ENCODE measurements around the gene KLHL26.
A peak's percentile ranks its signal among the peaks of the same experiment; 100 is the strongest.

The KLHL26 gene

GRCh38 chr19:18697680-18698079, 60.9 kb downstream of the KLHL26 start:
- DNase-seq = peak; percentile 52

GRCh38 chr19:18698321-18699167, 61.7 kb downstream of the KLHL26 start:
- DNase-seq = no peak

- no peak for DNase-seq
Measured at GRCh38 chr19:18699403-18700054, 62.7 kb downstream of the KLHL26 start.

- DNase-seq = peak; percentile 81
Measured at GRCh38 chr19:18700501-18701249, 63.8 kb downstream of the KLHL26 start.

- DNase-seq = peak; percentile 34
Measured at GRCh38 chr19:18701250-18701608, 64.4 kb downstream of the KLHL26 start.

GRCh38 chr19:18704054-18704453, 67.2 kb downstream of the KLHL26 start:
- no peak for DNase-seq

- DNase-seq = no peak
Measured at GRCh38 chr19:18704971-18705370, 68.1 kb downstream of the KLHL26 start.

- peak; percentile 87 for DNase-seq
Measured at GRCh38 chr19:18708452-18709231, 71.8 kb downstream of the KLHL26 start.

GRCh38 chr19:18709546-18709945, 72.7 kb downstream of the KLHL26 start:
- no peak for DNase-seq

GRCh38 chr19:18710186-18710585, 73.4 kb downstream of the KLHL26 start:
- DNase-seq = no peak

GRCh38 chr19:18710996-18711751, 74.3 kb downstream of the KLHL26 start:
- no peak for DNase-seq

- no peak for DNase-seq
Measured at GRCh38 chr19:18711893-18712292, 75.1 kb downstream of the KLHL26 start.

- no peak for DNase-seq
Measured at GRCh38 chr19:18712981-18713380, 76.2 kb downstream of the KLHL26 start.

GRCh38 chr19:18713550-18714117, 76.8 kb downstream of the KLHL26 start:
- DNase-seq = no peak

- DNase-seq = no peak
Measured at GRCh38 chr19:18715416-18715815, 78.6 kb downstream of the KLHL26 start.

- no peak for DNase-seq
Measured at GRCh38 chr19:18716857-18717256, 80.0 kb downstream of the KLHL26 start.

- DNase-seq = no peak
Measured at GRCh38 chr19:18717601-18718000, 80.8 kb downstream of the KLHL26 start.

GRCh38 chr19:18718015-18718526, 81.2 kb downstream of the KLHL26 start:
- DNase-seq = no peak

- no peak for DNase-seq
Measured at GRCh38 chr19:18718846-18719458, 82.1 kb downstream of the KLHL26 start.

- no peak for DNase-seq
Measured at GRCh38 chr19:18719541-18719940, 82.7 kb downstream of the KLHL26 start.

Measured in NCI-H1105 (cell line).